ENCODE measurements around the gene LAMTOR4. TPM values are rescaled to one million over a fixed set of nuclear protein-coding genes. Genes with fewer than 3 reads are reported as not detected.
A peak's percentile ranks its signal among the peaks of the same experiment; 100 is the strongest.
"Not testable (repeated sequence)": the region's sequence is repeated elsewhere in the genome, so short reads cannot be mapped to it uniquely, and the experiment has no call there.

LAMTOR4 gene
- total RNA-seq, 3 donors from 2014 or later = 154 to 285 (median 207) TPM

GRCh38 chr7:100176096-100177044 lies 27.7 kb downstream of the LAMTOR4 start:
- Histone ChIP-seq H3K27me3 (no peaks in the 10 kb centered on the region), H3K27ac (peak overlapping the region in 1 of 2 donors; percentile 36), H3K4me3 (peak overlapping the region; percentile 40 to 65 (median 54)), H3K4me1 (no peaks in the 10 kb centered on the region), H3K9me3 (no peaks in the 10 kb centered on the region), H3K36me3 (no peaks in the 10 kb centered on the region)
- intact Hi-C loops (cut with DNase I; ENCODE audit: low total_unique reads) = no loop called here
- DNase-seq (ENCODE audit: low spot score in 2 of 2) = no peak
- no peak for TF ChIP-seq POLR2A (IDR thresholded peaks at IDR 0.05)

GRCh38 chr7:100177045-100178001 lies 28.6 kb downstream of the LAMTOR4 start, which contains the start of the genes GPC2 and STAG3:
TSS of gene GPC2 (minus strand) at chr7:100177381. CDS start at chr7:100177199, 182 bp downstream.
TSS of gene STAG3 (plus strand) at chr7:100177918. CDS start at chr7:100180557, 2,639 bp downstream.
- Histone ChIP-seq H3K27me3 (no peaks in the 10 kb centered on the region), H3K4me1 (no peaks in the 10 kb centered on the region), H3K27ac (peak within 1 kb of the TSS; percentile 15 to 36), H3K9me3 (no peaks in the 10 kb centered on the region), H3K4me3 (peak within 1 kb of the TSS; percentile 40 to 65 (median 54)), H3K36me3 (no peaks in the 10 kb centered on the region)
- peak; percentile 90 to 92 for DNase-seq (ENCODE audit: low spot score in 2 of 2)
- intact Hi-C loops (cut with DNase I; ENCODE audit: low total_unique reads) = no loop called here
- TF ChIP-seq CTCF (IDR thresholded peaks at IDR 0.05) (no peak), POLR2AphosphoS5 (IDR thresholded peaks at IDR 0.05) (peak in 2 of 3 donors; percentile 21 to 49)

- H3K4me1 ChIP-seq; intact Hi-C loops (cut with DNase I; ENCODE audit: low total_unique reads); H3K36me3 ChIP-seq; H3K27ac ChIP-seq; DNase-seq (ENCODE audit: low spot score in 2 of 2); H3K9me3 ChIP-seq; H3K4me3 ChIP-seq; H3K27me3 ChIP-seq: not testable (repeated sequence)
These were observed 31.4 kb downstream of the LAMTOR4 start for GRCh38 chr7:100180084-100180483.

- intact Hi-C loops (cut with DNase I; ENCODE audit: low total_unique reads); DNase-seq (ENCODE audit: low spot score in 2 of 2); H3K9me3 ChIP-seq; H3K27ac ChIP-seq; H3K27me3 ChIP-seq; H3K4me1 ChIP-seq; H3K36me3 ChIP-seq; H3K4me3 ChIP-seq: not testable (repeated sequence)
These were observed 33.9 kb downstream of the LAMTOR4 start for GRCh38 chr7:100182616-100183015.

- H3K27me3 ChIP-seq; H3K27ac ChIP-seq; H3K36me3 ChIP-seq; H3K4me3 ChIP-seq; H3K4me1 ChIP-seq; DNase-seq (ENCODE audit: low spot score in 2 of 2); intact Hi-C loops (cut with DNase I; ENCODE audit: low total_unique reads); H3K9me3 ChIP-seq: not testable (repeated sequence)
These were observed 34.4 kb downstream of the LAMTOR4 start for GRCh38 chr7:100183090-100183489.

- DNase-seq (ENCODE audit: low spot score in 2 of 2) = no peak
- Histone ChIP-seq H3K4me1 (no peaks in the 10 kb centered on the region), H3K27ac (no peak overlapping the region), H3K4me3 (no peak overlapping the region), H3K27me3 (no peaks in the 10 kb centered on the region), H3K36me3 (no peaks in the 10 kb centered on the region), H3K9me3 (no peaks in the 10 kb centered on the region)
- intact Hi-C loops (cut with DNase I; ENCODE audit: low total_unique reads) = no loop called here
- TF ChIP-seq POLR2A (IDR thresholded peaks at IDR 0.05) (no peak), POLR2AphosphoS5 (IDR thresholded peaks at IDR 0.05) (no peak), CTCF (IDR thresholded peaks at IDR 0.05) (no peak)
These were observed 37.0 kb downstream of the LAMTOR4 start for GRCh38 chr7:100185726-100186125.

Data from breast epithelium (tissue), 4 donors.